CD1c-positive myeloid dendritic cell (primary cell): ENCODE results near the gene YEATS4.

Experiments
- DNase-seq: peaks from one replicate; pipeline ENCODE4 v3.0.0-alpha.2; 2016; ENCODE audit errors: extremely low spot score

YEATS4 gene

GRCh38 chr12:69392179-69392928 is 32.8 kb downstream of the YEATS4 start:
- DNase-seq, result no peak

GRCh38 chr12:69396041-69396440 is 36.5 kb downstream of the YEATS4 start:
- DNase-seq, result no peak

DNA sequence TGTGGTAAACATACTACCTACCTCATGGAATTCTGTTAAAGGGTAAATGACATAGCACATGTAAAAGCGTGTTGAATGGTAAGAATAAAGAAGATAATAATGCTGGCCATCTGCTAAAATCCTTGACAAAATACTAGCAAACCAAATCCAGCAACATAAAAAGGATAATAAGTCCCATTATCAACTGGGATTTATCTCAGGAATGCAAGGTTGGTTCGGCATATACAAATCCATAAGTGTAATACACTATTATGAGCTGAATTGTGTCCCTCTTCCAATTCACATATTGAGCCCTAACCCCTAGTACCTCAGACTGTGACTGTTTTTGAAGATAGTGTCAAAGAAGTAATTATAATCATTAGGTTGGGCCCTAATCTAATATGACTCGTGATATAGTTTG is 37.4 kb downstream of the YEATS4 start:
- no peak for DNase-seq

DNA sequence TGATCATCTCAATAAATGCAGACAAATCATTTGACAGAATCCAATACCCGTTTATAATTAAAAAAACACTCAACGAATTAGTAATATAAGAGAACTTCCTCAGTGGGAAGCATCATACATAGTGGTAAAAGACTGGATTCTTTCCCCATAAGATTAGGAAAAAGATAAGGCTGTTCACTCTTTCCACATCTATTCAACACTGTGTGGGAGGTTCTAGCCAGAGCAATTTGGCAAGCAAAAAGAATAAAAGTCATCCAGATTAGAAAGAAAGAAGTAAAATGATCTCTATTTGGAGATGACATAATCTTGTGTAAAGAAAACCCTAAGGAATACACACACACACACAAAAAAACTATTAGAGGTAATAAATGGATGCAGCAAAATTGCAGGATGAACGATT is 38.4 kb downstream of the YEATS4 start:
- no peak for DNase-seq

DNA sequence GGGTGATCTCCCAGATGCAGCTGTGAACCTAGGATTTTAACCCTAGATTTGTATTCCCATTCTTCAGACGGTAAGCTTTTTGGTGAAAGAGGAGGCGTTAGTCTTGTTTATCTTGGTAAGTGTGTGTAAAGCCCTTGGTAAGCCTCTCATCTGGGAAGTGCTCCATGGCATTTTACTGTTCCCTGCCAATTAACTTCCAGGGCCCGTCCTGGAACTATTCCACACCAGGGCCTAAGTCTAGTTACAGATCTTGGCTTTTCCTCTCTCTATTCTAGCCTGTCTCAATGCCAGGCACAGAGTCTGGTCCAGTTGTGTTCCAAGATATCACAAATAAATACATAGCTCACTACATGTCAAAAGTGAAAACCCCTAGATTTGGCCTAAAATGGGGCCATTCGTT is 42.4 kb downstream of the YEATS4 start:
- no peak for DNase-seq

- DNase-seq, result no peak
Observed at GRCh38 chr12:69404851-69405565, 45.5 kb downstream of the YEATS4 start.

DNA sequence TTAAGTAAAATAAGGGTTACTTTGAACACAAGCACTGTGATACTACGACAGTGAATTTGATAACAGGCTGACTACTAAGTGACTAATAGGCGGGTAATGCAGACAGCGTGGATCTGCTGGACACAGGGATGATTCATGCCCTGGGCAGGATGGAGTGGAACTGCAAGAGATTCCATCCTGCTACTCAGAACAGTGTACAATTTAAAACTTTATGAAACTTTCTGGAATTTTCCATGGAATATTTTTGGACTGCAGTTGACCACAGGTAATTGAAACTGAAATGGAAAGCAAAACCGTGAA is 46.0 kb downstream of the YEATS4 start:
- no peak for DNase-seq

DNA sequence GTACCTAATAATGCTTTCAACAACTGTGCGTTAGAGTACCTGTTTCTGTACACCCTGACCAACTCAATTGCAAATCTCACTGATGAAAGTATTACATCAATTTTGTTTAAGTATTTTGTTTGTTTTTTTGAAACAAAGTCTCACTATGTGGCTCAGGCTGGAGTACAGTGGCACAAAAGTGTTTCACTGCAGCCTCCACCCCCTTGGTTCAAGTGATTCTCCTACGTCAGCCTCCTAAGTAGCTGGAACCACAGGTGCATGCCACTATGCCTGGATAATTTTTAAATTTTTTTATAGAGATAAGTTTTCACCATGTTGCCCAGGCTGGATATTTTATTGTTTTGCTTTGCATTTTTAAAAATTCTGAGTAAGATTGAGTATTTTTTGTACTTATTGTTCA is 46.7 kb downstream of the YEATS4 start:
- DNase-seq, result no peak

DNA sequence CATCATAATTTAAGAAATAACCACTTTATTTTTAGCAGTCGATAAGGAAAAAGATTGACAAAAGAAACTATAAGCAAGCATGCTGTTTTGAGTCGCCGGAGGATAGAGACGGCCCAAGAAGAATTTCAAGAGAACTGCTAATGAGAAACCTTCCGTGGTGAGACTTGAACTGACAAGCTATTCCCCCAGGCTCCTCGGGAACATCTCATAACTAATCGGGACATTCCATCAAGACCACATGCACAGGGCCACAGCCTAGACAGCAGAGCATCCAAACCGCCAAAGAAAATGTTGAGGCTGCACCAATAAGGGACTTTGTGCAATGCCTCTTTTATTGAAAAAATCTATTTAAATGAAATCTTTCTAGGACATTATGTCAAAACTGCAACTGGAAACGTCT is 51.0 kb downstream of the YEATS4 start:
- no peak for DNase-seq

- no peak for DNase-seq
Observed at GRCh38 chr12:69412655-69413054, 53.1 kb downstream of the YEATS4 start.

GRCh38 chr12:69415471-69416275 is 56.1 kb downstream of the YEATS4 start:
- peak; percentile 12 for DNase-seq

DNA sequence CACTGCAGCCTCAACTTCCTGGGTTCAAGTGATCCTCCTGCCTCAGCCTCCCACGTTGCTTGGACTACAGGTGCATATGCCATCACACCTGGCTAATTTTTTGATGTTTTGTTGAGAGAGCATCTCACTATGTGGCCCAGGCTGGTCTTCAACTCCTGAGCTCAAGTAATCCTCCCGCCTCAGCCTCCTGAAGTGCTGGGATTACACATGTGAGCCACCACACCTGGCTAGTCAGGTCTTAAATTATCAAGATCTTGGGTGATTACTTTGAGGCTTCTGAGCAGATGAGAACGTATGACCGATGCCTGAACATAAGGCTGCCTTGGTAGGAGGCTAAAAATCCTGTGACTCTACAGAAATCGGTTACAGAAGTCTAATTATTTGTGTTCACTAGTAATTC is 57.7 kb downstream of the YEATS4 start:
- no peak for DNase-seq

GRCh38 chr12:69417741-69418167 is 58.2 kb downstream of the YEATS4 start:
- no peak for DNase-seq

DNA sequence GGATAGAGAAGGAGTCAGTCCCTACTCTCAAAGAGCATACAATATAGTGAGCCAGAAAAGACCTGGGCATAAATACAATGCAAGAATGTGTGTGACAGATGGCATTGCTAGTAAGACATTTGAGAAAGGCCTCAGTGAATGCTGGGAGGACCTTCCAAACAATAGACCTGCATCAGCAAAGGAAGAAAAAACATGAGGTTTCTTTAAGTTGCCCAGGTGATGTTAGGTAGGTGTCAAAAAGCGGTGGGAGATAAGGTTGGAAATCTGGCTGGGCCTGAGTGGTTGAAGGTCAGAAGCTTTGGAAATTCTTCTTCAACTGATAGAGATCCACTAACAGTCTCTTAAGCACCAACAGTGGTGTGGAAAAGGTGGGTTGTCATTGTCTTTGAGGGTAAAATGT is 60.2 kb downstream of the YEATS4 start:
- no peak for DNase-seq

- no peak for DNase-seq
Observed at GRCh38 chr12:69421548-69421947, 62.0 kb downstream of the YEATS4 start.

GRCh38 chr12:69423037-69423905 is 63.7 kb downstream of the YEATS4 start:
- DNase-seq, result no peak

GRCh38 chr12:69425417-69425816 is 65.9 kb downstream of the YEATS4 start:
- DNase-seq, result no peak

DNA sequence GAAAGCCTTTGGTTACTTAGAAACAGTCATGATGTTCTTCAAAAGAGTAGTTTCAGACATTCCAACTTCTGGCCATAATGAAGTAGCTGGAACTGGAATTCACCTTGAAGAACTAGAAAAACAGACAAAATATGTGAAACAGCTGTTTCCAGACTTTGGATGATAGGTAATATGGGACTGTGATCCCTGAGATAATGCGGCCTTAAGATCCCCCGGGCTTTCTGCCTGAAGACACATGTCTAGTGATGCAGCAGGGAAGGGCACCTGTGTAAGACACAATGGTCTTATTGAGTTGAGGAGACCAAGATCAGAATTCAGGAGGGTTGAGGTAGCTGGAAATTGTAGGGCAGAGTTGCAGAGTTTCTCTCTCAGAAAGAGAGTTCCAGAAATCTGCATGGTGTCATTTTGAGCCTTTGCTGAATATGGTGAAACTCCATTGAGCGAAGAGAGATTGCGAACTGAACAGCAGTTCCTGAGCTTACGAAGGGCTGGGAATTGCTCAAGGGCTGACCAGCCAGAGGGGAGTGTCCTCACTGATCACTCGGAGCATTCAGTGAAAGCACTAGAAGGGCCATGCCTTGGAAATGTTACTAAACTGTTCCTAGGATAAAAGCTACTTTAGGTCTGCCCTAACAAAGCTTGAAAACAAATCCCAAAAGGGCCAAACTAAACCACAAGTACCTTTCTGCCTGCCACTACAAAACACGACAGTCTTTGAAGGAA is 69.0 kb downstream of the YEATS4 start:
- DNase-seq, result no peak

- DNase-seq, result no peak
Observed at GRCh38 chr12:69430942-69431590, 71.5 kb downstream of the YEATS4 start.

- DNase-seq, result no peak
Observed at GRCh38 chr12:69431591-69432222, 72.2 kb downstream of the YEATS4 start.
